ENCODE measurements around the gene HIVEP2.

HIVEP2 gene

DNA sequence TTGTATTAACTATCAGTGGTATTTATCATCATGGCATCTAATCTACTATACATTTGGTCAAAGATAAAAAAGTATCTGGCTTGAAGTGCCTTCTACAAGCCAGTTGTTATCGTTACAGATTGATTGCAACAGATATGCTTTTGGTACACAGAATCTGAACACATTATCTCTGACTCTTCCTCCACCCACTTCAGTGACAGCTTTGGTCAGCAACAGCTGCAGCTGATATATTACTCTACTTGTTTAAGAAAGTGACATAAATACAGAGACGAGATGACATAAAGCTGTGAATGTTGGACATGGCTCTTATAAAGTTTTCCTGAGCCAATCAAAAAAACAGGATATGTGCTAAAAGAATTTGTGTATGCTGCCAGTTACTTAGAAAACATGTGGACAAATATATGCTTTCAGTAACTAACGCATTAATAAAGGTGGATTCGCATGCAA, 77.6 kb downstream of the HIVEP2 start:
- DNase-seq (ENCODE audit: low read depth in 2 of 2), result no peak

GRCh38 chr6:142863981-142864380, 81.0 kb downstream of the HIVEP2 start:
- no peak for DNase-seq (ENCODE audit: low read depth in 2 of 2)

DNA sequence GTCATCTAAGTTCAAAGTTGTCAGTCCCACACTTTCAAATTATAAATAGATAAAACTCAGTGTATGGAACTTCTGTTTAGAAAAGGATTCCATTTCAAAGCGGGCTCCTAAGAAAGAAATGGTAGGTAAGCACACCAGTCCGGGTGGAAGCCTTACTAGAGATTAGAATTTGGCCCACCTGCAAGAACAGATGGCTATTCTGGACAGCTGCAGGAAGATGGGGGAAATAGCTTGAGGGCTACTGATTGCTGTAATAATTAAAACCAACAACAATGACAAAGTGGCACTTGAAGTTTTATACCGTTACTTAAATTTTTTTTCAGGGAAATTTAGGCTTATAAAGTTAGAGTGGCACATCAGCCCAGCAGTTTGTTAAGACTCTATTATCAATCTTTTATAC, 83.3 kb downstream of the HIVEP2 start:
- no peak for DNase-seq (ENCODE audit: low read depth in 2 of 2)

DNA sequence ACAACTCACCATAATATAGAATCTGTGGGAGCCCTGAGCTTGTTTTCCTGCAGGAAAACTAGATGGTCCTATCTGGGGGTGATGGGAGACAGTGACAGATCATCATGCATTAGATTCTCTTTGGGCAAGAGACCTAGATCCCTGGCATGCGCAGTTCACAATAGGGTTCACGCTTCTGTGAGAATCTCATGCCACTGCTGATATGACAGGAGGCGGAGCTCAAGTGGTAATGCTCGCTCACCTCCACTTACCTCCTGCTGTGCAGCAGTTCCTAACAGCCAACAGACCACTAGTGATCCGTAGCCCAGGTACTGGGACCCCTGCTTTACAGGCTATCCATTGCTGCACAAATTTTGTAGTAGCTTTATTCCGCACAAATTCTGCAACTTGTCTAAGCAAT, 84.5 kb downstream of the HIVEP2 start:
- DNase-seq (ENCODE audit: low read depth in 2 of 2), result no peak

DNA sequence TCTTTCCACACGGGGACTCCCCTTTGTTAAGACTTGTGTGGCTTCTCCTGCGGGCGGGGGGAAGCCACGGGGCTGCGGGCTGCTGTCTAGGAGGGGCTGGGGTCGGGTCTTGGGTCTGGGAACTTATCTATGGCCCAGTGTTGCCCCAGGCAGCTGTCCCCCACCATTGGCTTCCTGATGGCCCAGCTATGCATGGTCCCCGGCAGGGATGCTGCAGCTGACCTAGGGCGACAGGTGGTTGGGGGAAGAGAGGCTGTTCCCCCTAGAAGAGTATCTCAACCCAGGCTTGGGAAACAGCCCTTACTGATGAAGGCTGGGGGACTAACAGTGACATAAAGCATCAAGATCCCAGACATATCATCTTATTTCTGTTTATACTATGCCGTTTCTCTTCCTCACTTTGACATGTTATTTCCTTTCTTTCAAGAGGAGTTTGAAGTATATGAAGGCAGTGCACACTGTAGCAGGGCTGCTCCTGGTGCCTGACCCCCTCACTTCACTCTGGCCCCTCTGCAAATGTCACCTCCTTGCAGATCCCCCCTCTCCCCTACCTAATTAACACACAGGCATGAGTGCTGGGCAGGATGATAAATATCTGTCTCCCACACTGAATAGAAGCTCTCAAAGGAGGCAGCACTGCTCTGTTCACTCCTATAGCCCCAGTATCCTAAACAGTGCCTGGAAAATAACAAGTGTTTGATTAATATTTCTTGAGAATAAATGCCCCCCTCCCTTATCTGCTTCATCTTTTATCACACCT, 87.0 kb downstream of the HIVEP2 start:
- no peak for DNase-seq (ENCODE audit: low read depth in 2 of 2)

DNA sequence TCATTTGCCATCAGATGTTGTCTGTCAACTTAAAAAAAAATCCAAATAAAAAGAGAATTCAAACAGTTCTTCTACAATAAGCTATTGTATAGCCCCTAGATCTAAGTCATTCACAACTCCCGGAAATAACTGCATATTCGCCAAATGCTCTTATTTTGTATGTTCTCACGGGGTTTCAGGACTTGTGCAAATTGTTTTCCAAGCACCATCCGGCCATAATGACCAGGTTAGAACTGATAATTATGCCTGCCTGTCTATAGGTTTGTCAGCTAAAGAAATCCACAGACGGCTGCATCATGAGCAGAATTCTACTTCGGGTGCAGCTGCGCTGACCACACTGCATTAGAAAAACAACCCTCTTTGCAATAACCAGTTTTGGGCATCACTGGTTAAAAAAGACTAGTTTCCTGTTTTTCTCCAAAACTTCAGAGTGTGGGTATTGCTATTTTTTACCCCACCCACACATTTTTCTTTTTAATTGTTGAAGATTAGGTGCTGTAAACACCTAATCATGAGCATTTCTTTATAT, 87.7 kb downstream of the HIVEP2 start:
- DNase-seq (ENCODE audit: low read depth in 2 of 2), result no peak

- DNase-seq (ENCODE audit: low read depth in 2 of 2), result no peak
Observed at GRCh38 chr6:142856624-142857232, 88.2 kb downstream of the HIVEP2 start.

DNA sequence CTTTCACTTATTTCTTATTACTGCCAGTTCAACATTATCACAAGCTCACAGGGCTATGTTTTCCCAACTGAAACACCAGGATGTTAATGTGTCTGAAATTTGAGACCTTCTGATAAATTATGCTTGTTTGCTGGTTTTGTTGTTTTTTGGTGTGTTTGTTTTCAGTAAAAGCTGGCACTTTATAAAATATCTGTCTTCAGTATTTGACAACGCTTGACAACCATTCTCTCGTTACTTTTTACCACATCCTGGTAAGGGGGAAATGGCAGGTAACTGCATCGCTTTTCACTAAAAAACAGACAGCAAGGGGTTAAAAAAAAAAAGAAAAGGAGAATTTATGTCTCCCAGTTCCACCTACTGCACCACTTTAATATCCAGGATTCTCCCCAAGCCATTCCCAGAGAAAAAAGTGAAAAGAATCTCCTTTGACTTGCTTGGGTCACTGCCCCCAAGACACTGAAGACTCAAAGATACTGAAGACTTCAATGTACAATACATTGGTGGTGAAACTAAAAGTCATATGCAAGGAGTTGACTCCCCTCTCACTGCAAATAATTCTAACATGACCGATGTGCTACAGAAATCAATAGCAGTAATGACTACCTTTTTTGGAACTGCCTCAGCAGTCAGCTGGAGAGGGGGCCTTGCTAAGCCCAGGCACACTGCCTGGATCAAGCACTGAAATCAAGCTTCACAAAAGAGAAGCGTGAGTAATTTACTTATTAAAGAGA, 88.9 kb downstream of the HIVEP2 start:
- DNase-seq (ENCODE audit: low read depth in 2 of 2), result no peak

- no peak for DNase-seq (ENCODE audit: low read depth in 2 of 2)
Observed at GRCh38 chr6:142854589-142855488, 90.1 kb downstream of the HIVEP2 start.

GRCh38 chr6:142853244-142854180, 91.5 kb downstream of the HIVEP2 start:
- DNase-seq (ENCODE audit: low read depth in 2 of 2), result no peak

- no peak for DNase-seq (ENCODE audit: low read depth in 2 of 2)
Observed at GRCh38 chr6:142851601-142852000, 93.4 kb downstream of the HIVEP2 start.

GRCh38 chr6:142850679-142851423, 94.1 kb downstream of the HIVEP2 start:
- DNase-seq (ENCODE audit: low read depth in 2 of 2), result no peak

GRCh38 chr6:142848976-142849375, 96.0 kb downstream of the HIVEP2 start:
- no peak for DNase-seq (ENCODE audit: low read depth in 2 of 2)

DNA sequence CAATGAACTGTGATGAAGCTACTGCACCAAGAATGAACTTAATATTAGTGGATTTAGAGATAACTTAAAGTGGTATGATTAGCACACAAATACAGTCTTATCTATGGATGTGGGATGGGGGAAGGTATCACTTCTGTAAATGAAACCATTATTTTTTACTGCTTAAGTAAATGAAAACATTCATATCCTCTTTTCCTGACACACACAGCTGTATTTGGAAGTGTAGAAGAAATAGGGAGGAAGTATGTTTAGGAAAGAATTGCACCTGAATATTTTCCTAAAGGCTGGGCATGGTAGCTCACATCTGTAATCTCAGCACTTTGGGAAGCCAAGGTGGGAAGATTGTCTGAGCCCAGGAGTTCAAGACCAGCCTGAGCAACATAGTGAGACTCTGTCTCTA, 96.8 kb downstream of the HIVEP2 start:
- DNase-seq (ENCODE audit: low read depth in 2 of 2), result no peak

DNA sequence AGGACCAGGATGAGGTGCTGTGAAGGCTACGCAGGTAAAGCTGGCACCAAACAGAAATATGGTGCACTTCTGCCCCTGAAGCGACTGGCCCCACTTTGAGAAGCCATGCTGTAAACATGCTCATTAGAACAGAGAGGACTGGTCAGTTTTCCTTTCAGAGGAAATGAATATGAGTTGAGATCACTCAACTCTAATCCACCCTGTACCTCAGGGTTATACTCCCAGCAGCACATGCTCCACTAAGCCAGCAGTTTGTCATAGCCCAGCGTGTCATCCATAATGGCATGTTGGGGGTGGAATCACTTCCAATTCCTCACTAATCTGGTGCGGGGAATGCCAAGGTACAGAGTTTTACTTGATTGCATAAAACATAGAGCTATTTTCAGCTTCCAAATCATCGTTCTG, 98.1 kb downstream of the HIVEP2 start:
- no peak for DNase-seq (ENCODE audit: low read depth in 2 of 2)

GRCh38 chr6:142846459-142846831, 98.5 kb downstream of the HIVEP2 start:
- DNase-seq (ENCODE audit: low read depth in 2 of 2), result no peak

- no peak for DNase-seq (ENCODE audit: low read depth in 2 of 2)
Observed at GRCh38 chr6:142845624-142846458, 99.1 kb downstream of the HIVEP2 start.

DNA sequence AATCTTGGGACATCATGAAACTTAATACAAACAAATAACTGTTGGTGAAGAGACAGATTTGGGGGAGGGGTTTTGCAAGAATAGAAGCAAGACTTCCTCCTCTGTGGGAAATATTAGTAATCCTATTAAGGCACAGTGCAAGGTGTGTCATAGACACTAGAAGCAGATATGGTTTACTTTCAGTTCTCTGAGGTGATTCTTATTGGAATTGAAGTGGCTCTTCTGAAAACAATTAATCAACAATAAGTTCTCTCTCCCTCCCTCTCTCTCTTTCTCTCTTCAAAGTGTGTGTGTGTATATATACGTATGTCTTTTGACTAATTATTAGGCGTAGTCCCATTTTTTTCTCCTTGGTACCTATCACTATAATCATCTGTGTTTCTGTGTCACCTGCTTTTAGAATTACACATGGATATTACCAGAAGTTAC, 99.8 kb downstream of the HIVEP2 start:
- DNase-seq (ENCODE audit: low read depth in 2 of 2), result no peak
